PFSK-1 (cell line): Measurements from ENCODE around the gene GPD1.

ENCODE experiments used
- POLR2AphosphoS5 ChIP-seq: IDR thresholded peaks from 2 replicates; pipeline ENCODE4 v1.6.1; 2012; ENCODE audit warnings: low read depth, mild to moderate bottlenecking, control low read depth, low read length, moderate library complexity
- REST ChIP-seq, 2 experiments: IDR thresholded peaks; 2 replicates each; pipeline versions ENCODE4 v1.6.1 to v1.8.0; 2011 to 2012; ENCODE audit warnings: low read depth in 2 of 2, low read length in 2 of 2, control low read depth in 1 of 2, inconsistent platforms in 1 of 2, mild to moderate bottlenecking in 1 of 2, moderate library complexity in 1 of 2; ENCODE audit not compliant: insufficient read depth in 1 of 2
- SIN3A ChIP-seq: IDR thresholded peaks from 2 replicates; pipeline ENCODE4 v1.6.1; 2012; ENCODE audit warnings: mild to moderate bottlenecking, low read length, moderate library complexity, borderline replicate concordance; ENCODE audit not compliant: insufficient read depth
- TAF1 ChIP-seq: IDR thresholded peaks from 2 replicates; pipeline ENCODE4 v1.6.1; 2012; ENCODE audit warnings: low read length, control low read depth, borderline replicate concordance; ENCODE audit not compliant: insufficient read depth

- TF ChIP-seq POLR2AphosphoS5 (no peak), TAF1 (no peak), REST (IDR thresholded peaks at IDR 0.05; ENCODE audit: insufficient read depth in 1 of 2, low read depth in 2 of 2, low read length in 2 of 2) (no peak), SIN3A (no peak)
These were observed 53.5 kb downstream of the GPD1 start for GRCh38 chr12:50157259-50157658.
